B cell (primary cell): Measurements from ENCODE around the gene PCBP2.

Experiments
- EZH2 ChIP-seq: IDR thresholded peaks from 2 replicates; pipeline ENCODE4 v1.6.1; 2012; ENCODE audit warnings: borderline replicate concordance, low read depth, mild to moderate bottlenecking, moderate library complexity, low read length; ENCODE audit not compliant: insufficient read depth, poor library complexity, severe bottlenecking
- TF ChIP-seq, protein P1 (sequence below): fragments of 200-600 bp; IDR thresholded peaks from one replicate; pipeline ENCODE4 v1.8.0; 2022; ENCODE audit warnings: antibody characterized with exemption, mild to moderate bottlenecking

DNA sequence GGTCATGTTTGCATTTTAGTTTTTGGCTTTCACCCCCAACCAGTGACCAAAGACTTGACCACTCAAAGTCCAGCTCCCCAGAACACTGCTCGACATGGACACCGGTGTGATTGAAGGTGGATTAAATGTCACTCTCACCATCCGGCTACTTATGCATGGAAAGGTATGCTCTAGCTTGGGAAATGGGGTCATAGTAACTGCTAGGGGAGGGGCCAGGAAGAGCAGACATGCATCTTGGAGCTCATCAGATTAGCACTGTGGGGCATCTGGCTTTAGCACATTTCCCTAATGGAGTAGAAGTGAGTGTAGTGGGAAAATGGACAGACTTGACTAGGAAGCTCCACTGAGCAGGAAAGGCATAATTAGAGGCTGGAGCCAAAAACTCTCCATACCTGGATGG is 2.8 kb downstream of the PCBP2 start:
- TF ChIP-seq, protein P1, sequence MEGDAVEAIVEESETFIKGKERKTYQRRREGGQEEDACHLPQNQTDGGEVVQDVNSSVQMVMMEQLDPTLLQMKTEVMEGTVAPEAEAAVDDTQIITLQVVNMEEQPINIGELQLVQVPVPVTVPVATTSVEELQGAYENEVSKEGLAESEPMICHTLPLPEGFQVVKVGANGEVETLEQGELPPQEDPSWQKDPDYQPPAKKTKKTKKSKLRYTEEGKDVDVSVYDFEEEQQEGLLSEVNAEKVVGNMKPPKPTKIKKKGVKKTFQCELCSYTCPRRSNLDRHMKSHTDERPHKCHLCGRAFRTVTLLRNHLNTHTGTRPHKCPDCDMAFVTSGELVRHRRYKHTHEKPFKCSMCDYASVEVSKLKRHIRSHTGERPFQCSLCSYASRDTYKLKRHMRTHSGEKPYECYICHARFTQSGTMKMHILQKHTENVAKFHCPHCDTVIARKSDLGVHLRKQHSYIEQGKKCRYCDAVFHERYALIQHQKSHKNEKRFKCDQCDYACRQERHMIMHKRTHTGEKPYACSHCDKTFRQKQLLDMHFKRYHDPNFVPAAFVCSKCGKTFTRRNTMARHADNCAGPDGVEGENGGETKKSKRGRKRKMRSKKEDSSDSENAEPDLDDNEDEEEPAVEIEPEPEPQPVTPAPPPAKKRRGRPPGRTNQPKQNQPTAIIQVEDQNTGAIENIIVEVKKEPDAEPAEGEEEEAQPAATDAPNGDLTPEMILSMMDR = no peak
- no peak for TF ChIP-seq EZH2
